Karpas-422 (cell line): ENCODE results near the gene ZMYND19. TPM values are rescaled to one million over a fixed set of nuclear protein-coding genes. Genes with fewer than 3 reads are reported as not detected.
"Not testable (repeated sequence)": the region's sequence is repeated elsewhere in the genome, so short reads cannot be mapped to it uniquely, and the experiment has no call there.

Experiments
- DNase-seq: peaks from one replicate; pipeline ENCODE4 v3.0.0-alpha.2; 2015
- H2AFZ ChIP-seq: fragments of 200-600 bp; sonication (generic); 2 replicates; pipeline ENCODE4 v1.6.1; 2014; ENCODE audit warnings: antibody characterized with exemption, low read length, mixed read lengths
- H3K27ac ChIP-seq: fragments of 200-600 bp; sonication (generic); 2 replicates; pipeline ENCODE4 v1.5.1; 2014; ENCODE audit warnings: mild to moderate bottlenecking, low read length, moderate library complexity
- H3K27me3 ChIP-seq: fragments of 200-600 bp; sonication (generic); 2 replicates; pipeline ENCODE4 v1.6.1; 2014; ENCODE audit warnings: low read length, mixed read lengths
- H3K36me3 ChIP-seq: fragments of 200-600 bp; sonication (generic); 2 replicates; pipeline ENCODE4 v1.6.1; 2014; ENCODE audit warnings: low read length, mixed read lengths; ENCODE audit not compliant: insufficient read depth
- H3K4me1 ChIP-seq: fragments of 200-600 bp; sonication (generic); 2 replicates; pipeline ENCODE4 v1.6.1; 2014; ENCODE audit warnings: mild to moderate bottlenecking, low read length, mixed read lengths
- H3K4me2 ChIP-seq: fragments of 200-600 bp; sonication (generic); 2 replicates; pipeline ENCODE4 v1.6.1; 2014; ENCODE audit warnings: low read length, low read depth, mild to moderate bottlenecking; ENCODE audit not compliant: poor library complexity, severe bottlenecking
- H3K4me3 ChIP-seq: fragments of 200-600 bp; sonication (generic); 2 replicates; pipeline ENCODE4 v1.5.1; 2014; ENCODE audit warnings: mild to moderate bottlenecking, antibody characterized with exemption, low read length, mixed read lengths
- H3K79me2 ChIP-seq: fragments of 200-600 bp; sonication (generic); 2 replicates; pipeline ENCODE4 v1.6.1; 2014; ENCODE audit warnings: mild to moderate bottlenecking, low read length, mixed read lengths
- H3K9ac ChIP-seq: fragments of 200-600 bp; sonication (generic); 2 replicates; pipeline ENCODE4 v1.6.0; 2014; ENCODE audit warnings: low read length
- H3K9me2 ChIP-seq: fragments of 200-600 bp; sonication (generic), shearing (Covaris generic); replicated peaks from 2 replicates; pipeline ENCODE4 v1.6.0; 2014; ENCODE audit warnings: mild to moderate bottlenecking, low read length, moderate library complexity; ENCODE audit not compliant: insufficient read depth
- H3K9me3 ChIP-seq: fragments of 300-700, 200-600 bp; sonication (generic); 2 replicates; pipeline ENCODE4 v1.6.1; 2014; ENCODE audit warnings: low read length, mixed read lengths
- H4K20me1 ChIP-seq: fragments of 200-600 bp; sonication (generic); 2 replicates; pipeline ENCODE4 v1.6.1; 2014; ENCODE audit warnings: mild to moderate bottlenecking, antibody characterized with exemption, low read length, low read depth; ENCODE audit not compliant: insufficient read depth
- total RNA-seq: library from RNA; depleted of rRNA; stranded (reverse); fragments of >200 nt; shearing (Covaris generic); gene quantifications from 2 replicates; pipeline ENCODE4 v1.2.3, GENCODE V29; 2014; ENCODE audit warnings: low replicate concordance

Gene ZMYND19
- total RNA-seq, 1 experiment from 2014 or later, result 18.8 TPM

DNA sequence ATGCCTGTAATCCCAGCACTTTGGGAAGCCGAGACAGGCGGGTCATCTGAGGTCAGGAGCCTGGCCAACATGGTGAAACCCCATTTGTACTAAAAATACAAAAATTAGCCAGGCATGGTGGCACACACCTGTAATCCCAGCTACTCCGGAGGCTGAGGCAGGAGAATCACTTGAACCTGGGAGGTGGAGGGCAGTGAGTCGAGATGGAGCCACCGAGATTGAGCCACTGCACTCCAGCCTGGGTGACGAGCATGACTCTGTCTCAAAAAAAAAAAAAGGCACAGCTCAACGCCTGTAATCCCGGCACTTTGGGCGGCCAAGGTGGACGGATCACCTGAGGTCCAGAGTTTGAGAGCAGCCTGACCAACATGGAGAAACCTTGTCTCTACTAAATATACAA is 36.7 kb downstream of the ZMYND19 start:
- not testable (repeated sequence) for H3K9ac ChIP-seq, H3K27ac ChIP-seq, H3K4me3 ChIP-seq, H3K9me3 ChIP-seq, H3K9me2 ChIP-seq, H3K36me3 ChIP-seq, DNase-seq, H3K27me3 ChIP-seq, H2AFZ ChIP-seq, H4K20me1 ChIP-seq, H3K4me2 ChIP-seq
- Histone ChIP-seq H3K79me2 (peaks cover 10% of the 10 kb centered on the region), H3K4me1 (peaks cover 11% of the 10 kb centered on the region)

DNA sequence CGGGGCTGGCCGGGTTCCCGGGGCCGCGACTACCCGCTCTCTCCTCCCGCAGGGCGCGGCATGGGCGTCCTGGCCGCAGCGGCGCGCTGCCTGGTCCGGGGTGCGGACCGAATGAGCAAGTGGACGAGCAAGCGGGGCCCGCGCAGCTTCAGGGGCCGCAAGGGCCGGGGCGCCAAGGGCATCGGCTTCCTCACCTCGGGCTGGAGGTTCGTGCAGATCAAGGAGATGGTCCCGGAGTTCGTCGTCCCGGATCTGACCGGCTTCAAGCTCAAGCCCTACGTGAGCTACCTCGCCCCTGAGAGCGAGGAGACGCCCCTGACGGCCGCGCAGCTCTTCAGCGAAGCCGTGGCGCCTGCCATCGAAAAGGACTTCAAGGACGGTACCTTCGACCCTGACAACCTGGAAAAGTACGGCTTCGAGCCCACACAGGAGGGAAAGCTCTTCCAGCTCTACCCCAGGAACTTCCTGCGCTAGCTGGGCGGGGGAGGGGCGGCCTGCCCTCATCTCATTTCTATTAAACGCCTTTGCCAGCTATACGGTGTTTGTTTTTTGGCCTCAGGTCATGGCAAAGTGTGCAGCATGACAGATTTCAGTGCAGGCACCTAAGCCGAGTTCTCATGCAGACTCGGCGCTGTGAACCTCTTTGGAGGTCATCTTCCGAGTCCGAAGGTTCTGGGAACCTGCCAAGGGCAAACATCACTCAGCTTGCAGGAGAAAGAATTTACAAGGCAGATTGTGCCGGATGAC is 38.1 kb downstream of the ZMYND19 start:
- no peaks in the 10 kb centered on the region for H3K9me3 ChIP-seq
- peak; percentile 68 for DNase-seq
- peak overlapping the region; percentile 61 for H3K27ac ChIP-seq
- peak overlapping the region; percentile 96 for H3K4me3 ChIP-seq
- no peaks in the 10 kb centered on the region for H3K9me2 ChIP-seq
- peak overlapping the region; percentile 91 for H3K9ac ChIP-seq
- peak overlapping the region; percentile 76; the same call in 1 of the 2 replicates for H2AFZ ChIP-seq
- H3K36me3 ChIP-seq, result no peaks in the 10 kb centered on the region
- no peaks in the 10 kb centered on the region for H3K27me3 ChIP-seq
- peaks cover 11% of the 10 kb centered on the region for H3K4me1 ChIP-seq
- H3K79me2 ChIP-seq, result peaks cover 10% of the 10 kb centered on the region
- H3K4me2 ChIP-seq, result peak overlapping the region; percentile 97
- no peaks in the 10 kb centered on the region for H4K20me1 ChIP-seq

DNA sequence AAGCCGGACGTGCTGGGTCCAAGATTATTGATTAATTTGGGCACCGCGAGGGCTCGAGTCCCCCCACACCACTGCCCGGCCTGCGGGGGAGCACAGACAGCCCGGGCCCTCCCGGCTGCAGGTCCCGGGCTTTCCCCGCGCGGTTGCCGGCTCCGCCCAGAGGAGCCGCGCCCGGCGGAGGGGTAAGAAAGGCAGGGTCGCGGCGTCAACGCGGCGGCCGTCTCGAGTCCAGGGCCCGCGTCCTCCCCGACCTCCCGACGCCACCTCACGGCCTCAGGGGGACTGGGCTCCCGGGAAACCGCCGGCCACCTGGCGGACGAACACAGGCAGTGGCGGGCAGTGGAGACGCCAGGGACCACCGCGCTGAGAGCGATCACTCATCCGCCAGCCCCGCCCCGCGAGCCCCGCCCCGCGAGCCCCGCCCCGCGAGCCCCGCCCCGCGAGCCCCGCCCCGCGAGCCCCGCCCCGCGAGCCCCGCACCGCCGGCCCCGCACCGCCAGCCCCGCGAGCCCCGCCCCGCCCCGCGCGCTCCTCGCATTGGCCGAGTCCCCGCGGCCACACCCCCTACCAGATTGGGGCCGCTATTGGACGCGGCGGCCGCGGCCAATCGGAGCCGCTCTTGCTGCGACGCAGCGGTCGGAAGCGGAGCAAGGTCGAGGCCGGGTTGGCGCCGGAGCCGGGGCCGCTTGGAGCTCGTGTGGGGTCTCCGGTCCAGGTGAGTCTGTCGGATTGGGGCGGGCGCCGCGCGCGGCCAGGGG is 38.9 kb downstream of the ZMYND19 start, which contains the start of gene MRPL41:
Gene MRPL41, plus strand, starts transcription at position 616 of the 758 bp plus-strand sequence. CDS start 203 bp downstream, outside the sequence.
- peak within 1 kb of the TSS; percentile 96 for H3K4me3 ChIP-seq
- H3K9me3 ChIP-seq, result no peaks in the 10 kb centered on the region
- H3K4me2 ChIP-seq, result peak within 1 kb of the TSS; percentile 97
- DNase-seq, result peak; percentile 96
- no peaks in the 10 kb centered on the region for H3K36me3 ChIP-seq
- peaks cover 11% of the 10 kb centered on the region for H3K4me1 ChIP-seq
- H3K9me2 ChIP-seq, result no peaks in the 10 kb centered on the region
- H3K79me2 ChIP-seq, result peaks cover 10% of the 10 kb centered on the region
- H2AFZ ChIP-seq, result peak within 1 kb of the TSS; percentile 76; the same call in 1 of the 2 replicates
- no peaks in the 10 kb centered on the region for H3K27me3 ChIP-seq
- H3K9ac ChIP-seq, result peak within 1 kb of the TSS; percentile 91
- H4K20me1 ChIP-seq, result no peaks in the 10 kb centered on the region
- peak within 1 kb of the TSS; percentile 61 for H3K27ac ChIP-seq

DNA sequence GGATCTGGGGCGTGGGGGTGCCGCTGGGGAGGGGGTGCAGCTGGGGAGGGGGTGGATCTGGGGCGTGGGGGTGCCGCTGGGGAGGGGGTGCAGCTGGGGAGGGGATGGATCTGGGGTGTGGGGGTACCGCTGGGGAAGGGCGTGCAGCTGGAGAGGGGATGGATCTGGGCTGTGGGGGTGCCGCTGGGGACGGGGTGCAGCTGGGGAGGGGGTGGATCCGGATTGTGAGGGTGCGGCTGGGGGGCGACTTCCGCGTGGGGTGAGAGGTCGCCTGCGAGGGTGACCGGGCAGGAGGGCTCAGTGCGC is 39.4 kb downstream of the ZMYND19 start:
- peak overlapping the region; percentile 79 for H3K9ac ChIP-seq
- H3K4me2 ChIP-seq, result peak overlapping the region; percentile 92
- H3K4me1 ChIP-seq, result peaks cover 11% of the 10 kb centered on the region
- peak overlapping the region; percentile 73 for H3K4me3 ChIP-seq
- H2AFZ ChIP-seq, result 0 out of 2 replicates have a peak overlapping the region, but pooled peaks have one; percentile 56
- not testable (repeated sequence) for H3K9me2 ChIP-seq, DNase-seq, H4K20me1 ChIP-seq, H3K27ac ChIP-seq, H3K36me3 ChIP-seq, H3K27me3 ChIP-seq, H3K9me3 ChIP-seq
- peaks cover 10% of the 10 kb centered on the region for H3K79me2 ChIP-seq

DNA sequence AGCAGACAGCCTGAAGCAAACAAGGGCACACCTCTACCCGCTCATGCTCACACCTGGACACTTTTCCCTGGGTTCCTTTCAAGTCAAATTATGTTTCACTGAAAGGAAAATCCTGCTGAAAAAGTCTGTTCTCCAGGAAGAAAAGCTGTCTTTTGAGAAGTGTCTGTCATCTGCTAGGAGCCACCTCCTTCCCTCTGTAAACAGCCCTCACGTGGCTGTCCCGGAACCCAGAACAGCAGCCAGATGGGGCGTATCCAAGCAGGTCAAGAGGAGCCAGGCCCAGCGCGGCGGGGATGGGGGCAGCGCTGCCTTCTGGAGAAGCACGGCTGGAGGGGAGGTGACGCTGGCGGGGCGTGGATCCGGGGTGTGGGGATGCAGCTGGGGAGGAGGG is 40.1 kb downstream of the ZMYND19 start, which contains the start of gene PNPLA7:
Gene PNPLA7, minus strand, starts transcription at position 172 of the 391 bp plus-strand sequence. CDS start 205 bp downstream, outside the sequence.
- Histone ChIP-seq H3K27ac (no peak within 1 kb of the TSS), H3K9me3 (no peaks in the 10 kb centered on the region)
- DNase-seq, result no peak

DNA sequence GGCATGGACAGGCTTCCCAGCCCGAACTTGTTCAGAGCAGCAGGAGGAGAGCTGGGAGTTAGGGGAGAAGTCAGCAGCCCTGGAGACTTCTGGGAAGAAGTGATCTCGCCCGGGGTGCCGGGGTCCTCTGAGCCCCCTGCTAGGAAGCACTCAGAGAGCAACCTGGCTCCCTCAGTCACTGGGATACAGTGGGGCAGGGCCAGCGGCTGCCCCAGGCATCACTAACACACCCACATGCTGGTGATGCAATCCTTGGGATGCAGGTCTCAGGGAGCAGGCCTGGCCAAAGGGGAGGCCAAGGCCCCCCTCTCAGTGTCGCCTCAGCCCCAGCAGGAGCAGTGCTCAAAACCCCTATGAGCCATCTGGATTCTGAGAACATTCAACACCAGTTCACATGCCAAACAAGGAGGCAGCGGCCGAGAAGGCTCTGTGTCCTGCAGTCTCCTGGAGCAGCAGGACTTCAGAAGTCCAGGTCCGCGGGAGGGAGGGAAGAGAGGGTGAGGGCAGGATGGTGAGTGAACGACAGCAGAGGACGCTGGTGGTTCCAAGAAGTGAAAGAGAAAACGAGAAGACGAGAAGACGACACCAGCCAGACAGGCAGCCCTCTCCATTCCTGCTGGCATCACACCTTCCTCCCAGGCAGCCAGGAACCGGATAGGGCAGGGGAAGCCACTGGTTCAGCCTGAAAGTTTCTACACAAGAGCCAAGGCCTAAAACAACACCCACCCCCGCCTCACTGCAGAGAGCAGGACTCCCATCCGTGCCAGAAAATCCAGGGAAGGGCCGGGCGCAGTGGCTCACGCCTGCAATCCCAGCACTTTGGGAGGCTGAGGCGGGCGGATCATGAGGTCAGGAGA is 42.4 kb downstream of the ZMYND19 start:
- Histone ChIP-seq H3K4me3 (no peak overlapping the region), H2AFZ (no peak overlapping the region), H3K36me3 (no peaks in the 10 kb centered on the region), H3K9me3 (no peaks in the 10 kb centered on the region), H4K20me1 (no peaks in the 10 kb centered on the region), H3K27ac (no peak overlapping the region), H3K27me3 (no peaks in the 10 kb centered on the region), H3K9ac (no peak overlapping the region), H3K9me2 (no peaks in the 10 kb centered on the region), H3K79me2 (peaks cover 9% of the 10 kb centered on the region), H3K4me1 (peaks cover 10% of the 10 kb centered on the region), H3K4me2 (no peak overlapping the region)
- DNase-seq, result no peak

More for the DNA sequence above, 40.1 kb downstream of the ZMYND19 start, which contains the start of gene PNPLA7:
- H3K9me2 ChIP-seq, result no peaks in the 10 kb centered on the region
- peaks cover 11% of the 10 kb centered on the region for H3K4me1 ChIP-seq
- H3K27me3 ChIP-seq, result no peaks in the 10 kb centered on the region
- H2AFZ ChIP-seq, result 0 out of 2 replicates have a peak within 1 kb of the TSS, but pooled peaks have one; percentile 56
- H4K20me1 ChIP-seq, result no peaks in the 10 kb centered on the region
- H3K4me2 ChIP-seq, result peak within 1 kb of the TSS; percentile 92
- peaks cover 10% of the 10 kb centered on the region for H3K79me2 ChIP-seq
- H3K36me3 ChIP-seq, result no peaks in the 10 kb centered on the region
- peak within 1 kb of the TSS; percentile 79 for H3K9ac ChIP-seq
- H3K4me3 ChIP-seq, result peak within 1 kb of the TSS; percentile 73

DNA sequence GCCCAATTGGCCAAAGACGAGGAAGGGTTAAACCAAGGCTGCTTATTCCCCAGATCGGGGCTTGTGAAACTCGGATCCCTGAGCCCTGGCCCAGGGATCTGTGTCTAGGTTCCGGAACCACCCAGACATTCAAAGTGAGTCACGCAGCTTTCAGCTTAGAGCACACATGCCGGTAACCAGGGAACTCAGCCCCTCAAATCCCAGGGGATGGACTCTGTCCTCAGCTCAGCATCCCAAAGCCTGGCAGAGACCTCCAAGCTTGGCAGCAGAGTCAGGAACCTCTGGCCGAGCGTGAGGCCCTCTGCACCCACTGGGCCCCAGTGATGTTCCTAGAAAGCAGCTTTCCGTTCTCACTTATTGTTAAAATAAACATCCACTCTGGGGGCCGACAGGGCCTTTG is 45.2 kb downstream of the ZMYND19 start:
- no peaks in the 10 kb centered on the region for H4K20me1 ChIP-seq
- H3K9ac ChIP-seq, result no peak overlapping the region
- no peaks in the 10 kb centered on the region for H3K36me3 ChIP-seq
- H3K4me3 ChIP-seq, result no peak overlapping the region
- H3K4me1 ChIP-seq, result no peaks in the 10 kb centered on the region
- H3K4me2 ChIP-seq, result no peak overlapping the region
- H2AFZ ChIP-seq, result no peak overlapping the region
- no peak for DNase-seq
- H3K27ac ChIP-seq, result no peak overlapping the region
- H3K9me3 ChIP-seq, result no peaks in the 10 kb centered on the region
- no peaks in the 10 kb centered on the region for H3K79me2 ChIP-seq
- H3K9me2 ChIP-seq, result no peaks in the 10 kb centered on the region
- H3K27me3 ChIP-seq, result no peaks in the 10 kb centered on the region
